Posterior vena cava (tissue), 2 donors: ENCODE results near the gene FAM234A. TPM values are rescaled to one million over a fixed set of nuclear protein-coding genes. Genes with fewer than 3 reads are reported as not detected.
"Not testable (repeated sequence)": the region's sequence is repeated elsewhere in the genome, so short reads cannot be mapped to it uniquely, and the experiment has no call there.

Source experiments
- DNase-seq: peaks from one replicate; pipeline ENCODE4 v3.0.0-alpha.2; 2020; ENCODE audit warnings: low spot score
- intact Hi-C, 2 donors: fragments of 100-400 bp; cut with DNase I; formaldehyde crosslinking; loops; one replicate each; pipeline versions ENCODE4 v1.14.1 to v1.14.2; 2022 to 2023
- total RNA-seq, 2 donors: library from RNA; stranded (reverse); fragmentation: NEBNext Ultra II Directional; extraction: Animal tissue kit (Norgen Biotek cat#: 25700); gene quantifications; one replicate each; pipeline ENCODE4 v1.2.1, GENCODE V29; 2021
- donor health status: DM: yes; HTN: yes; CAD: no.
- donor health status: DM: yes; HTN: yes; CAD: no.

FAM234A gene
- total RNA-seq, 2 donors from 2014 or later = 69.4 to 86.2 TPM

GRCh38 chr16:261031-261691, 26.5 kb downstream of the FAM234A start:
- intact Hi-C loops = no loop called here
- DNase-seq = no peak

GRCh38 chr16:262121-262745, 27.6 kb downstream of the FAM234A start:
- intact Hi-C loops = no loop called here
- no peak for DNase-seq

- intact Hi-C loops = no loop called here
- no peak for DNase-seq
Observed at GRCh38 chr16:263182-263774, 28.7 kb downstream of the FAM234A start.

GRCh38 chr16:263944-264343, 29.3 kb downstream of the FAM234A start:
- no peak for DNase-seq
- intact Hi-C loops = no loop called here

- DNase-seq = no peak
- intact Hi-C loops = no loop called here
Observed at GRCh38 chr16:264440-264951, 29.9 kb downstream of the FAM234A start.

GRCh38 chr16:265002-265529, 30.4 kb downstream of the FAM234A start:
- intact Hi-C loops = no loop called here
- no peak for DNase-seq

- no peak for DNase-seq
- intact Hi-C loops = no loop called here
Observed at GRCh38 chr16:265711-266110, 31.1 kb downstream of the FAM234A start.

- intact Hi-C loops = no loop called here
Observed at GRCh38 chr16:266258-267164, 31.9 kb downstream of the FAM234A start.

GRCh38 chr16:267562-267961, 32.9 kb downstream of the FAM234A start:
- DNase-seq, intact Hi-C loops: not testable (repeated sequence)

More at GRCh38 chr16:266258-267164, 31.9 kb downstream of the FAM234A start:
- no peak for DNase-seq

- no peak for DNase-seq
- intact Hi-C loops = no loop called here
Observed at GRCh38 chr16:268141-269053, 33.8 kb downstream of the FAM234A start.

- intact Hi-C loops = no loop called here
- DNase-seq = no peak
Observed at GRCh38 chr16:269061-269796, 34.6 kb downstream of the FAM234A start.

- no peak for DNase-seq
- intact Hi-C loops = no loop called here
Observed at GRCh38 chr16:270381-271255, 36.0 kb downstream of the FAM234A start.

GRCh38 chr16:272633-273546, 38.3 kb downstream of the FAM234A start:
- intact Hi-C loops = no loop called here
- no peak for DNase-seq

- DNase-seq = no peak
- intact Hi-C loops = no loop called here
Observed at GRCh38 chr16:273547-274421, 39.2 kb downstream of the FAM234A start.
